GM19351 (cell line): ENCODE data around the gene SUMF1.

Source experiments
- ATAC-seq: cut with Tn5 transposase; IDR thresholded peaks from one replicate; pipeline ENCODE4 v1.9.1; 2021; ENCODE audit warnings: mild to moderate bottlenecking, moderate library complexity; ENCODE audit not compliant: unreplicated experiment

Gene SUMF1

GRCh38 chr3:4418156-4418555, 48.9 kb downstream of the SUMF1 start:
- no peak for ATAC-seq

DNA sequence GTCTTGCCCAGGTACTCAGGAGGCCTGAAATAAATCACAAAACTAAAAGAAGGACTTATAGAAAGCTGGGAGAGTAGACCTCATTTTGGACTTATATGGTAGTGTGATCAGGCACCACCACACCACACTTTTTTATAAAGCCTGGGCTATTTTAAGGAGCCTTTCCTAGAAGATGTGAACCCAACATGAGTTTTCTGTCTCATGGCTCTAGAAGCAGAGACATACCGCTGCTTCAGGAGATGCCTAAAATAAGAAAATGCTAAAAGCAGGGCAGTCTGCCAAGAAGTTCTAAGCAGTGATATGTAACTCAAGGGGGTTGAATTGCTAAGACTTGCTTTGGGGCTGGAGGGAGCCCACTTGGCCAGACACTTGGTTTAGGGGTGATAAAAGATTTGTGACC, 49.6 kb downstream of the SUMF1 start:
- ATAC-seq = no peak

DNA sequence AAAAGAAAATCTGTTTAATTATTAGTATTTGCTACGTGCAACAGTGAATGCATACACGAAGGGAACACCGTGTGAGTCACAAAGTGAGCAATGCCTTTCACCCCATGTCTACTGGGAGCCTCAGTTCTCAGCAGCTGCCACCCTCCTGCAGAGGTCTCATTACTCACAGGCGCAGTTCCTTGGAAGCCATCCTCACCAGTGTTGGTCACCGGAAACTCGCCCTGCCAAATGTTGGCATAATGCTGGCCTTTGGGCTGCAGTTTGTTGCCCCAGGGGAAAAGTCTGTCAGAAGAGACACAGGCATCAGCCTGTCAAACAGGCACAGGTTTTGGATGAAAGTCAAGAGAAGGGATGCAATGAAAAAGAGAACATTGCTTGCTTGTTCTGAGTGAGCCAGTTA, 50.1 kb downstream of the SUMF1 start:
- ATAC-seq = no peak

- ATAC-seq = no peak
Observed at GRCh38 chr3:4416427-4416945, 50.6 kb downstream of the SUMF1 start.

GRCh38 chr3:4413467-4413866, 53.6 kb downstream of the SUMF1 start:
- ATAC-seq = no peak

DNA sequence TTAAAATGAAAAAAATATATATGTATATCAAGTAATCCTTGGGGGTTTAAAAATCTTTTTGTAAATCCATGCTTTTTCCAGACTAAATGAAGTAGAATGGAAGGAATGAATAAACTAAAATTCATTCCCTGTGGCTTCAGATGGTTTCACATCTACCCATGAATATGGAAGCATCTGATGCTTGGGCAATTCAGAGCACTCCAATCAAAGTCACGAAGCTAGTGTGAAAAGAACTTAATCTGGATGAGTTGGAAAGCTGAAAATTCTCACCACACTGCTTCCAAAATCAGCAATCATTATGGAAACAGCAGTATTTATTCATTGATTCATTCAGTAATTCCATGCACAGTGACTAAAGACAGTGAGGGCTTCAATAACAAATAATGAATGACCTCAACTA, 55.2 kb downstream of the SUMF1 start:
- ATAC-seq = no peak

DNA sequence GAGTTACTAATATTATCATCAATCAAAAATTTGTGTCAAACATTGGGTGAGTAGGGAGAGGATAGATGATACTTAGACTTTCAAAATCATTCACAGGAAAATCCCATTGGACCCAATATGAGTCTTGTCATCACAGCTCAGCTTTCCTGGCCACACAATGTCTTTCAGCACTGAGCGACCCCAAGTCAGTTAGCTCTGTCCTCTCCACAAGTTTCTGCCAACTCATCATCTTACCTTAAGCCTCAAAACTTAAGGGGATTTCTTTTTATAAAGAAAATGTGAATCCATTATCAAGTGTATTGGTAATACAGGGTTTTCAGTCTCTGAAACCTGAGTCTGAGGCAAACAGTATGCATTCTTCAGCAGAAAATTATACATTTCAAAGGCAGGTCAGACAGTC, 55.8 kb downstream of the SUMF1 start:
- ATAC-seq = no peak

DNA sequence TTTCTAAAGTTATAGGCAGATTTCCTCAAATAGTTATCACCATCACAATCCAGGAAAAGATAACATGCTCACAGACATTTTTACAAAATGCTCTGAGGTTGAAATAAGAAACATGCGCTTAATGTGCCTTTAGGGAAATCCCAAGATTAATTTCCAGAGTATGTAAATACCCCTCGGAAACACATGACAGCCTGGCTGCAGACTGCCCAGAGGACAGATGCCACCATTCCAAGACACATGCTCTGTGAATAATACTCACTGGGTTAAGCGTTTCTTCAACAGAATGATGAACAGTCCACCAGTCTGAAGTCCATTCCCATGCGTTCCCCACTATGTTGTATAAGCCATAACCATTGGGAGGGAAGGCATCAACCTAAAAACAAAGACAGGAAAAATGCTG, 56.5 kb downstream of the SUMF1 start:
- ATAC-seq = no peak

DNA sequence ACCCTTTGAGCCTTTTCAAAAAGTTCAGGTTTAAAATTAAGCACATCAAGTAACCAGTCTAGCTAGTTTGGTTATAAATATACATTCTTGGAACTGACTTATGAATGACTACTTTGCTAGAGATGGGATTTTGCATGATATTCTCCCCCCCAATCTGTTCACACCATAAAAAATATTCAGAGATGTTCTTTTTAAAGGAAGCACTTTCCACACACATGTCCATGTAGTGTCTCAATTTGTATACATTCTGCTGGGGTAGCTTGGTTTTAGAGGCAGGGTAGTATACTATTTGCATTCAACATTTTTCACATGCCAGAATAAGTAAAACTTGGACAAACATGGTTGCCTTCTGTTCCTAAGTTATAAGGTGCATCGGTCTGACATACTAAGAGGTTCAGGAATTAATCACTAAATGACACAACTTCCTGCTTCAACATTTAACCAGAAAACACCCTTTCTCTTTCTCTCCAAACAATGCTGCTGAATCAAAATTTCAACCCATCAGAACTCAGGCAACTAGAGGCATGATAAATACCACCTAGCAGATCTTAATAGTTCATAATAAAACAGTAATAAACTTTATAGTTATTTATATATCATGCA, 57.0 kb downstream of the SUMF1 start:
- ATAC-seq = peak; percentile 37

DNA sequence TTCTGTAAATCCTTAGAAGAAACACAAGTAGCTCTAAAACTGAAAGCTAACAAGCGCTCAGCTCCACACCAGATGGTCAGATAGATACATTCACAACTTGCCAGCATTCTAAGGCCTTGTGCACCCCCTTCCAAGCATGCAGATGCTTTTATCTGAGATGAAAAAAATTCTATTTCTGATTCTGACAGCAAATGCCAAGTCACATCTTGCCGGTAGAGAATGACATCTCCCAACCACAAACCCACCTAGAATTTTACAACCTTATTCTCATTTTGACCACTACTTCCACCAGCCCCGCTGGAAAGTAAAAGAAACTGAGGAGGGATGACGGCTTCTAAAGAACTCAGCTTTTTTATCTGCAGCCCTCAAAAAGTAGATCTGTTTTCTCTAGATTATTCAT, 57.7 kb downstream of the SUMF1 start:
- peak; percentile 41 for ATAC-seq

GRCh38 chr3:4408958-4409357, 58.1 kb downstream of the SUMF1 start:
- ATAC-seq = no peak

DNA sequence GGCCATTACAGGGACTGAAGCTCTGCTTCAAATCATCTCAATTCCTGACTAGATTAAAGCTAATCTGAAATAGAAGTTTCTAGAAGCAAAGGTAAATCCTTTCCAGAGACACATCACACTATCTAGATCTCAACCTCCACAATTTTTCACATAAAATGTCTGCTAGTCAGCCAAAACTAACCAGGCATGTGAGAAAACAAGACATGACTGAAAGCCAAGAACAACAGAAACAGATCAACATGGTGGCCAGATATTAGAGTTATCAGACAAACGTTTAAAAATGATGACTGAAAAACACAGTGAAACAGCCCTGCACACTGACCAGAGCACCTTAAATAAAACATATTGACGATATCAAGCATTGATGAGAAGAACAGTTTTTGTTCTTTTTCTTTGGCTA, 59.1 kb downstream of the SUMF1 start:
- ATAC-seq = no peak

- peak; percentile 52 for ATAC-seq
Observed at GRCh38 chr3:4406746-4407568, 60.1 kb downstream of the SUMF1 start.

DNA sequence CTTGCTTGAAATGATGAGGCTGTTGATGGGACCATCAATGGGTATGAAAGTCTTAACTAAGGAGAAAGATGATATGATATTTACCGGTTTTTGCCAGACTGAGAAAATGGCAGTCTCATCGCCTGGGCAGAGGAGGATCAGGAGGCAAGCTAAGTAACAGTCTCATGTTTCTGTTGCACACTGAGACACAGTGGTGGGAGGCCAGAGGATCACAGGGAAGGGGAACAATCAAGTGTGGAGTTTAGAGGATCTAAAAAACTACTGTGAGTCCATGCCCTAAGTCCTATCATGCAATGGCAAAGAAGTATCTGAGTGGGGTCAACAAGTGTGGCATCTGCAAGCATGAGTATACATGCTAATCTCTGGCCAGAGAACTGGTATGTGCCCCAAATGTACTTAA, 62.2 kb downstream of the SUMF1 start:
- ATAC-seq = no peak

- no peak for ATAC-seq
Observed at GRCh38 chr3:4401441-4401840, 65.6 kb downstream of the SUMF1 start.

GRCh38 chr3:4399476-4399875, 67.6 kb downstream of the SUMF1 start:
- no peak for ATAC-seq

DNA sequence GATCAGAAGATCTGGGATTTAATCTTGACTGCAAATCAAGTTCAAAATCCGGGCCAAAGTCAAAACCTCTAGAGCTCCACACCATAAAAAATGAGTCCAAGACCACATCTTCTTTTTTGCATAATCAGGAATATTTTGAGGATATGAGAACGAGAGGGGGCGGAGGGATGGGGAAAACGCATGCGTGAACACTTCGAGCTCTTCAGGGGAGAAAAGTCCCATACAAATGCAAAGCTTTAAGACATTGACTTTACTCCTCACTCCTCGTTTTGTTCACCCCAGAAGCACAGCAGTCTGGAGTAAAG, 68.2 kb downstream of the SUMF1 start:
- no peak for ATAC-seq

GRCh38 chr3:4398120-4398940, 68.7 kb downstream of the SUMF1 start:
- ATAC-seq = no peak

DNA sequence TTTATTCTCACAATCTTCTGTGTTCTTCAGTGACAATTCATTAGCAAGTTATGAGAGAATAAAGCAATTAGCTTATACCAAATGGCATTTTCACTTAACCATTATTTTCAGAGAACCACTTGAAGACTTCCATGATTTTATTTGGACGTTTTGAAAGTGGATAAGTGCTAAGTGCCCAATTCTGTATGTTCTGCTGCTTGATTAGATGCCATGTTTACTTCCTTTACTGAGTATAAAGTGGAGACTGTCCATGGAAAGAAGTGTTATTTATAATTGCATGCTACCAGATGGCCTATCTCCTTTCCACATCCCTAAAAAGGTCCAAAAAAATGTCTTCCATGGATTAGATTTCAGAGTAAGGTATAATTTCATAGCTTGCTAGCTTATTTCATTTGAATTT, 69.6 kb downstream of the SUMF1 start:
- ATAC-seq = no peak

- no peak for ATAC-seq
Observed at GRCh38 chr3:4396542-4396941, 70.5 kb downstream of the SUMF1 start.

DNA sequence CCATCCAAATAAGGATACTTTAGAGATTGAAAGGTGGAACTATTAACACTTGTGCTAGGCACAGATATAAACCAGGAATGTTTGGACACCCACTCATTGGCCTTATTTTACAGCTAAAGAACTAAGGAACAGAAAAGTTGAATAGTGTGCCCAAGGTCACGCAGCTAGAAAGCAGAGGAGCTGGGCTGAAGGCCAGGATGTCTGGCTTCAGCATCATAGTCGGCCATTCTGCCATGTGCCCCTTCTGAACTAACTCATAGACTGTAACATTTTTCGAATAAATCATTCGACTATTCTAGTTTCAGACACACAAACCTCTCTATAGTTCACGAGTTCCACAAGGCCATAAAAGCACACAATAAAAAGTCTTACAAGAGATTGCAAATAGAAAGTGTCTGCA, 71.1 kb downstream of the SUMF1 start:
- ATAC-seq = no peak

- no peak for ATAC-seq
Observed at GRCh38 chr3:4395448-4395847, 71.6 kb downstream of the SUMF1 start.
